AG04449 (cell line): ENCODE results near the gene KCTD15.

ENCODE experiments used
- CTCF ChIA-PET: fragments of 350-600 bp; formaldehyde crosslinking; extraction: SDS; loops from one replicate; lab custom pipeline; 2021; ENCODE audit warnings: antibody characterized with exemption; lab: Yijun Ruan, JAX
- POLR2A ChIA-PET: fragments of 400-600, 350-600 bp; formaldehyde crosslinking; extraction: SDS; loops from one replicate; lab custom pipeline; 2020; ENCODE audit warnings: antibody characterized with exemption, inconsistent platforms; lab: Yijun Ruan, JAX
- DNase-seq: peaks from one replicate; pipeline ENCODE4 v3.0.0-alpha.2; 2010; ENCODE audit warnings: low read depth, low spot score
- H3K4me3 ChIP-seq: 2 replicates; pipeline ENCODE4 v1.5.1; 2011; ENCODE audit warnings: low read depth, mild to moderate bottlenecking, control low read depth, low read length
- TF ChIP-seq, protein P1 (sequence below): IDR thresholded peaks from one replicate; pipeline ENCODE4 v1.5.1; 2011; ENCODE audit warnings: mild to moderate bottlenecking, moderate library complexity, low read length, control low read depth, inconsistent platforms; ENCODE audit not compliant: insufficient read depth; ENCODE audit errors: missing control alignments

KCTD15 gene

GRCh38 chr19:33800012-33800680, 3.5 kb downstream of the KCTD15 start:
- no peak for DNase-seq
- CTCF ChIA-PET: interaction anchor here (1.2 kb wide), 1 partner anchor 20 kb away, joined by 4 read pairs; no protein-coding TSS in a partner anchor
- no peak overlapping the region; the same call in 1 of the 2 replicates for H3K4me3 ChIP-seq
- TF ChIP-seq, protein P1, sequence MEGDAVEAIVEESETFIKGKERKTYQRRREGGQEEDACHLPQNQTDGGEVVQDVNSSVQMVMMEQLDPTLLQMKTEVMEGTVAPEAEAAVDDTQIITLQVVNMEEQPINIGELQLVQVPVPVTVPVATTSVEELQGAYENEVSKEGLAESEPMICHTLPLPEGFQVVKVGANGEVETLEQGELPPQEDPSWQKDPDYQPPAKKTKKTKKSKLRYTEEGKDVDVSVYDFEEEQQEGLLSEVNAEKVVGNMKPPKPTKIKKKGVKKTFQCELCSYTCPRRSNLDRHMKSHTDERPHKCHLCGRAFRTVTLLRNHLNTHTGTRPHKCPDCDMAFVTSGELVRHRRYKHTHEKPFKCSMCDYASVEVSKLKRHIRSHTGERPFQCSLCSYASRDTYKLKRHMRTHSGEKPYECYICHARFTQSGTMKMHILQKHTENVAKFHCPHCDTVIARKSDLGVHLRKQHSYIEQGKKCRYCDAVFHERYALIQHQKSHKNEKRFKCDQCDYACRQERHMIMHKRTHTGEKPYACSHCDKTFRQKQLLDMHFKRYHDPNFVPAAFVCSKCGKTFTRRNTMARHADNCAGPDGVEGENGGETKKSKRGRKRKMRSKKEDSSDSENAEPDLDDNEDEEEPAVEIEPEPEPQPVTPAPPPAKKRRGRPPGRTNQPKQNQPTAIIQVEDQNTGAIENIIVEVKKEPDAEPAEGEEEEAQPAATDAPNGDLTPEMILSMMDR: no peak
- POLR2A ChIA-PET: no interaction called here

GRCh38 chr19:33801411-33801810, 4.7 kb downstream of the KCTD15 start:
- ChIA-PET POLR2A (no interaction called here), CTCF (interaction anchor here (0.8 to 0.9 kb wide), 3 partner anchors 13 to 319 kb away, joined by 3 to 4 read pairs (median 4); no protein-coding TSS in a partner anchor)
- DNase-seq: no peak
- TF ChIP-seq, protein P1: no peak
- no peak overlapping the region for H3K4me3 ChIP-seq

- TF ChIP-seq, protein P1: no peak
- no peak for DNase-seq
- CTCF ChIA-PET: interaction anchor here (0.8 kb wide), 1 partner anchor 318 kb away, joined by 4 read pairs; no protein-coding TSS in a partner anchor
- POLR2A ChIA-PET: no interaction called here
- no peak overlapping the region for H3K4me3 ChIP-seq
These were observed 5.3 kb downstream of the KCTD15 start for GRCh38 chr19:33802001-33802400.

DNA sequence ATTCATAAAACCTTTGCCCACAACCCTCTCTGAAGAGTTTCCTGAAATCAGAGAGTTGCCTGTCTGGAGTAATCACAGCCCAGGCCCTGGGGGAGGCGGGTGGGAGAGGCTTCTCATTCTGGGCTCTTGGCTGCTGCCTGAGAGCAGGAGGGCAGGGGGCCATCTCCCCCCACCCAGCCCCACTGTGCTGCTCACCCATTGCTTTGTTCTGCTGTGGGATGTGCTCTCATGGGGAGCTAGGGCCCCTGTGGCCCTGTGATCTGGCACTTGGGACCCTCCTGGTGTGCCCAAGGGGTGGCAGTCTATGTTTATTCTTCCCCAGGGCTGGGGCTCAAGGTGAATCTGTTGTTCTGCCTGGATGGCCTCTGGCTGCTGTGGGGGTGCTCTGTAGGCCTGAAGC, 6.1 kb downstream of the KCTD15 start:
- POLR2A ChIA-PET: no interaction called here
- no peak for DNase-seq
- H3K4me3 ChIP-seq: no peak overlapping the region
- CTCF ChIA-PET: interaction anchor here (1.0 kb wide), 1 partner anchor 195 kb away, joined by 3 read pairs; no protein-coding TSS in a partner anchor
- TF ChIP-seq, protein P1: no peak

DNA sequence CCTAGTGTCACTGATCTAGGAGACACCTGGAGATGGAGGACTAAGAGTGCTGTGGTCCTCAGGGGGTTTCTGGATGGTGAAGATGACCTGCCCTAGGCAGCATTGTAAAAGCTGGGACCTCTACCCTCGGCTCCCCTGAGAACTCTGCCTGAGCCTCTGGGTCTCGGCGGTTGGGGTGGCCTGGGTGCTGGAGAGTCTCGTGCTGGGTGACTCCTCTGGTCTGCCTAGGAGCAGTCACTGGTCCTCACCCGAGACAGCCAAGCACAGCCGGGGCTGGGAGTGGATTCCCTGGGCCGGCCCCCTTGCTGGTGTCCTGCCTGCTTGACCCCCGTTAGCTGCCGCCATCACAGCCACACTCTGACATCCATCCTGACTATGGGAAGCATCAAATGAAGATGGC, 6.7 kb downstream of the KCTD15 start:
- POLR2A ChIA-PET: no interaction called here
- TF ChIP-seq, protein P1: no peak
- no peak for DNase-seq
- CTCF ChIA-PET: interaction anchor here (1.0 to 4.4 kb wide), 2 partner anchors 9 to 195 kb away, joined by 3 to 23 read pairs; no protein-coding TSS in a partner anchor
- no peak overlapping the region for H3K4me3 ChIP-seq
